CD4-positive, alpha-beta T cell (primary cell): ENCODE results near the gene PIP5K1B. TPM values are rescaled to one million over a fixed set of nuclear protein-coding genes. Genes with fewer than 3 reads are reported as not detected.

Experiments
- ATAC-seq: fragments of 200-7000 bp; cut with Tn5 transposase; one replicate; pipeline ENCODE4 v1.10.0; 2022; ENCODE audit warnings: mild to moderate bottlenecking; ENCODE audit not compliant: poor library complexity
- CTCF ChIA-PET: fragments of 350-600 bp; sonication (Branson Sonifier 250); formaldehyde crosslinking; loops from one replicate; lab custom pipeline; 2021; ENCODE audit warnings: antibody characterized with exemption, inconsistent platforms; lab: Charles Lee
- POLR2A ChIA-PET: fragments of 350-600 bp; sonication (Branson Sonifier 250); formaldehyde crosslinking; loops from one replicate; lab custom pipeline; 2021; ENCODE audit warnings: antibody characterized with exemption, inconsistent platforms; lab: Charles Lee
- DNase-seq, 14 experiments: peaks; one replicate each; pipeline ENCODE4 v3.0.0-alpha.2; 2013 to 2020; ENCODE audit warnings: mixed read lengths in 2 of 14
- H3K27ac ChIP-seq, 2 donors: one replicate each; pipeline versions ENCODE4 v1.5.1 to v1.7.0; 2013; ENCODE audit warnings: low read length in 2 of 2, low read depth in 1 of 2, mild to moderate bottlenecking in 1 of 2
- H3K27me3 ChIP-seq, 2 experiments: 1 replicate in 1 of 2; 2 replicates in 1 of 2; pipeline versions ENCODE4 v1.6.1 to v1.7.0; 2013; ENCODE audit warnings: low read length in 2 of 2, control low read depth in 1 of 2, mild to moderate bottlenecking in 1 of 2, moderate library complexity in 1 of 2; ENCODE audit not compliant: insufficient read depth in 2 of 2, control insufficient read depth in 1 of 2
- H3K36me3 ChIP-seq: one replicate; pipeline ENCODE4 v1.6.1; 2013; ENCODE audit warnings: low read length, control low read depth; ENCODE audit not compliant: insufficient read depth
- H3K4me1 ChIP-seq: one replicate; pipeline ENCODE4 v1.6.1; 2013; ENCODE audit warnings: low read length, control low read depth; ENCODE audit not compliant: insufficient read depth
- H3K4me3 ChIP-seq: one replicate; pipeline ENCODE4 v1.5.1; 2013; ENCODE audit warnings: mild to moderate bottlenecking, low read length, moderate library complexity
- H3K9me3 ChIP-seq, 2 experiments: 1 replicate in 1 of 2; 2 replicates in 1 of 2; pipeline versions ENCODE4 v1.6.1 to v1.7.0; 2013; ENCODE audit warnings: low read length in 2 of 2, mild to moderate bottlenecking in 2 of 2, control low read depth in 1 of 2, moderate library complexity in 1 of 2; ENCODE audit not compliant: control insufficient read depth in 1 of 2, insufficient read depth in 1 of 2
- H3K27ac Mint-ChIP-seq: one replicate; pipeline ENCODE4 v1.8.0; 2020; ENCODE audit warnings: mixed read lengths
- H3K27me3 Mint-ChIP-seq: one replicate; pipeline ENCODE4 v1.8.0; 2021; ENCODE audit warnings: mixed read lengths
- H3K36me3 Mint-ChIP-seq: one replicate; pipeline ENCODE4 v1.8.0; 2021; ENCODE audit warnings: low read depth, mixed read lengths
- H3K4me1 Mint-ChIP-seq: one replicate; pipeline ENCODE4 v1.8.0; 2021; ENCODE audit warnings: low read depth, mixed read lengths
- H3K4me3 Mint-ChIP-seq: one replicate; pipeline ENCODE4 v1.8.0; 2020; ENCODE audit warnings: mild to moderate bottlenecking, mixed read lengths
- H3K9me3 Mint-ChIP-seq: one replicate; pipeline ENCODE4 v1.8.0; 2020; ENCODE audit warnings: mixed read lengths
- intact Hi-C, 2 experiments: fragments of 100-400 bp; cut with DNase I in 1 of 2; cut with micrococcal nuclease in 1 of 2; formaldehyde crosslinking; loops; one replicate each; pipeline versions ENCODE4 v1.15.1 to v1.9.0; 2023 to 2025; cut with DNase I, micrococcal nuclease
- total RNA-seq, 174 experiments: library from RNA in 2 of 174; stranded (reverse) in 2 of 174; gene quantifications; one replicate each; pipeline ENCODE4 v1.2.3 and lab custom pipeline; 2021 to 2026
- TF ChIP-seq, protein P1 (sequence below): fragments of 200-600 bp; IDR thresholded peaks from one replicate; pipeline ENCODE4 v1.8.0; 2022; ENCODE audit warnings: antibody characterized with exemption, mild to moderate bottlenecking

Gene PIP5K1B
- total RNA-seq, 2 experiments from 2014 or later = not detected

DNA sequence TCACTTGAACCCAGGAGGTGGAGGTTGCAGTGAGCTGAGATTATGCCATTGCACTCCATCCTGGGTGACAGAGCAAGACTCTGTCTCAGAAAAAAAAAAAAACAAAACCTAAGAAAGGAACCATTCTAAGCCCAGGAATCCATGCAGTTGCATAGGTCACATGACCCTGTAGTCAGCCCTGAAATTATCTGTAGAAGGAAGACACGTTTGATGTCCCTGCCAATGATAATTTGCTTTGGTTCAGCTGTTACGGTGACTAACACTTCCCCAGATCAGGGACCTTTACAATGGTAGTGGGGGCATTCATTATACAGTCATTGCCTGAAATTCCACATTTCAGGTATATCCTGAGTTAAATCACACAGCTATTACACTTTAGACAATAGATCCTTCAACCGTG is 258.4 kb downstream of the PIP5K1B start:
- DNase-seq = no peak
- no peaks in the 10 kb centered on the region for H3K27me3 ChIP-seq
- H3K36me3 ChIP-seq = no peaks in the 10 kb centered on the region
- H3K27ac Mint-ChIP-seq = no peak overlapping the region
- no peaks in the 10 kb centered on the region for H3K9me3 Mint-ChIP-seq
- H3K27ac ChIP-seq = no peak overlapping the region
- no peak for ATAC-seq
- H3K36me3 Mint-ChIP-seq = no peaks in the 10 kb centered on the region
- no peak overlapping the region for H3K4me3 ChIP-seq
- no peaks in the 10 kb centered on the region for H3K4me1 Mint-ChIP-seq
- ChIA-PET CTCF (no interaction called here), POLR2A (no interaction called here)
- TF ChIP-seq, protein P1, sequence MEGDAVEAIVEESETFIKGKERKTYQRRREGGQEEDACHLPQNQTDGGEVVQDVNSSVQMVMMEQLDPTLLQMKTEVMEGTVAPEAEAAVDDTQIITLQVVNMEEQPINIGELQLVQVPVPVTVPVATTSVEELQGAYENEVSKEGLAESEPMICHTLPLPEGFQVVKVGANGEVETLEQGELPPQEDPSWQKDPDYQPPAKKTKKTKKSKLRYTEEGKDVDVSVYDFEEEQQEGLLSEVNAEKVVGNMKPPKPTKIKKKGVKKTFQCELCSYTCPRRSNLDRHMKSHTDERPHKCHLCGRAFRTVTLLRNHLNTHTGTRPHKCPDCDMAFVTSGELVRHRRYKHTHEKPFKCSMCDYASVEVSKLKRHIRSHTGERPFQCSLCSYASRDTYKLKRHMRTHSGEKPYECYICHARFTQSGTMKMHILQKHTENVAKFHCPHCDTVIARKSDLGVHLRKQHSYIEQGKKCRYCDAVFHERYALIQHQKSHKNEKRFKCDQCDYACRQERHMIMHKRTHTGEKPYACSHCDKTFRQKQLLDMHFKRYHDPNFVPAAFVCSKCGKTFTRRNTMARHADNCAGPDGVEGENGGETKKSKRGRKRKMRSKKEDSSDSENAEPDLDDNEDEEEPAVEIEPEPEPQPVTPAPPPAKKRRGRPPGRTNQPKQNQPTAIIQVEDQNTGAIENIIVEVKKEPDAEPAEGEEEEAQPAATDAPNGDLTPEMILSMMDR = no peak
- H3K4me3 Mint-ChIP-seq = no peak overlapping the region
- intact Hi-C loops = no loop called here
- H3K9me3 ChIP-seq = no peaks in the 10 kb centered on the region
- H3K4me1 ChIP-seq = no peaks in the 10 kb centered on the region
- H3K27me3 Mint-ChIP-seq = no peaks in the 10 kb centered on the region

DNA sequence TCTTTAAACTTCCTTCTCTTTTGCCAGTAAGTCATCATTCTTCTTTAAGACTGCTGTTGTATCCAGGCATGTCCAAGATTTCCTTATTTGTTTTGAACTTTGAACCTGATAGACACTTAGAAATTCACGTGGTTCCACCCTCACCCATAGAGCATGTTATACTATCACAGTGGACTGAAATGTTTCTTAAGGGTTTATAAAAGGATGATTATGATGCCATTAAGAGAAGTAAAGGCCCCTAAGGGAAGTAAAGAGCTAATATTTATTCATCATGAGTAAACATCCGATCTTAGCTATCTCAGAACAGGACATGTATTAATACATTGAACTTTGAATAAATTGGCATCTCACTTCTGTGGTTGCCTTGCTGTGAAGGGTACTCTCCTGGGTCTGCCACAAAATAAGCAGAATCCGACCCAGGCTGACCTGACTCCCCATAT is 259.1 kb downstream of the PIP5K1B start:
- Mint-ChIP-seq H3K4me3 (no peak overlapping the region), H3K27ac (no peak overlapping the region), H3K36me3 (no peaks in the 10 kb centered on the region), H3K4me1 (no peaks in the 10 kb centered on the region), H3K9me3 (no peaks in the 10 kb centered on the region), H3K27me3 (no peaks in the 10 kb centered on the region)
- Histone ChIP-seq H3K4me3 (no peak overlapping the region), H3K4me1 (no peaks in the 10 kb centered on the region), H3K27me3 (no peaks in the 10 kb centered on the region), H3K36me3 (no peaks in the 10 kb centered on the region), H3K27ac (no peak overlapping the region), H3K9me3 (no peaks in the 10 kb centered on the region)
- intact Hi-C loops = no loop called here
- ChIA-PET POLR2A (no interaction called here), CTCF (no interaction called here)
- TF ChIP-seq, protein P1 = no peak
- DNase-seq (no peak), ATAC-seq (no peak)

DNA sequence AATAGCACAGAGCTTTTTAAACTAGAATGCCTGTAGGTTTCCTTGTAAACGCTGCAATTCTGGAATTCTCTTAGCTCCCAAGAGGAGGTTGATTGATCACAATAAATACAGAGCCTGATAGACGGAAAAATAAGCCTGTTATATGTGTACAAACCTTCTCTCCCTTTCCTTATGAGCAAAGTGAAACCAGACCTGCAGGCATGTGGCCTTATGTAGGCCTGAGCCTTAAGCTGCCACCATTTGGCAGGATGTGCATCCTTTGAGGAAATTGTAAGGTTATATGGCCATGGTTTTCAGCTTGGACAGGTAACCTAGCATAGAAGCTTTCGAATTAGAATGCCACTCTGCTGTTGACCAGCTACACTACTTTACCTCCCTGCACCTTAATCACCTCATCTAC is 259.7 kb downstream of the PIP5K1B start:
- intact Hi-C loops = no loop called here
- H3K27ac ChIP-seq = no peak overlapping the region
- ATAC-seq = no peak
- no peaks in the 10 kb centered on the region for H3K36me3 Mint-ChIP-seq
- no peaks in the 10 kb centered on the region for H3K27me3 Mint-ChIP-seq
- TF ChIP-seq, protein P1 = no peak
- POLR2A ChIA-PET = no interaction called here
- CTCF ChIA-PET = interaction anchor here (1.3 kb wide), 1 partner anchor 10 kb away, joined by 3 read pairs; no protein-coding TSS in a partner anchor
- H3K9me3 Mint-ChIP-seq = no peaks in the 10 kb centered on the region
- no peaks in the 10 kb centered on the region for H3K36me3 ChIP-seq
- DNase-seq = no peak
- H3K27me3 ChIP-seq = no peaks in the 10 kb centered on the region
- no peak overlapping the region for H3K4me3 ChIP-seq
- H3K4me3 Mint-ChIP-seq = no peak overlapping the region
- H3K9me3 ChIP-seq = no peaks in the 10 kb centered on the region
- H3K4me1 Mint-ChIP-seq = no peaks in the 10 kb centered on the region
- H3K4me1 ChIP-seq = no peaks in the 10 kb centered on the region
- H3K27ac Mint-ChIP-seq = no peak overlapping the region
